Astrocyte of the spinal cord (primary cell): Measurements from ENCODE around the gene CTSV.
"Not testable (repeated sequence)": the region's sequence is repeated elsewhere in the genome, so short reads cannot be mapped to it uniquely, and the experiment has no call there.

Source experiments
- DNase-seq: peaks from one replicate; pipeline ENCODE4 v3.0.0; 2011; ENCODE audit warnings: low read depth, low spot score
- H3K4me3 ChIP-seq: 2 replicates; pipeline ENCODE4 v1.5.1; 2011; ENCODE audit warnings: low read depth, mild to moderate bottlenecking, low read length, moderate library complexity
- in situ Hi-C: cut with HindIII; loops from 2 replicates; pipeline ENCODE4 v1.10.0; 2017; ENCODE audit warnings: low sequenced_read_pairs
- TF ChIP-seq, protein P1 (sequence below): IDR thresholded peaks from 2 replicates; pipeline ENCODE4 v1.5.1; 2012; ENCODE audit warnings: low read depth, mild to moderate bottlenecking, low read length, inconsistent platforms

The CTSV gene

DNA sequence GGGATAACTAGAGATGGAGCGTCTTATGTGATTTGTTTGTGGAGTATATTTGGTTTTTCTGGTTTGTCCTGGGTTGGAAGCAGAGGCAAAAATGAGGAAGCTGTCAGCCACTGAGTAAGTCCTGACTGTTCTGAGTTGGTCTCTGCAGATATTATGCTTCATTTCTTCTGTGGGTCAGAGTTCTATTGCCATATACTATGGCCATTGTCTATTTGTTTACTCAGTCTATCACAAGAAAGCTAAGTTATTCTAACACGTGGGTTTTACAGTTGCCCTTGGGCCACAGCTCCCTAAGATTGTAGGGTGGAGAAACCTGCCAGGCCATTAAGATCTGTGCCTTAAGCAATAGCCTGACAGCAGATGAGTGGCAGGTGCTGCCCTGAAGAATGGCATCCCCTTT, 3.0 kb upstream of the CTSV start:
- in situ Hi-C loops: no loop called here
- no peak for DNase-seq
- TF ChIP-seq, protein P1, sequence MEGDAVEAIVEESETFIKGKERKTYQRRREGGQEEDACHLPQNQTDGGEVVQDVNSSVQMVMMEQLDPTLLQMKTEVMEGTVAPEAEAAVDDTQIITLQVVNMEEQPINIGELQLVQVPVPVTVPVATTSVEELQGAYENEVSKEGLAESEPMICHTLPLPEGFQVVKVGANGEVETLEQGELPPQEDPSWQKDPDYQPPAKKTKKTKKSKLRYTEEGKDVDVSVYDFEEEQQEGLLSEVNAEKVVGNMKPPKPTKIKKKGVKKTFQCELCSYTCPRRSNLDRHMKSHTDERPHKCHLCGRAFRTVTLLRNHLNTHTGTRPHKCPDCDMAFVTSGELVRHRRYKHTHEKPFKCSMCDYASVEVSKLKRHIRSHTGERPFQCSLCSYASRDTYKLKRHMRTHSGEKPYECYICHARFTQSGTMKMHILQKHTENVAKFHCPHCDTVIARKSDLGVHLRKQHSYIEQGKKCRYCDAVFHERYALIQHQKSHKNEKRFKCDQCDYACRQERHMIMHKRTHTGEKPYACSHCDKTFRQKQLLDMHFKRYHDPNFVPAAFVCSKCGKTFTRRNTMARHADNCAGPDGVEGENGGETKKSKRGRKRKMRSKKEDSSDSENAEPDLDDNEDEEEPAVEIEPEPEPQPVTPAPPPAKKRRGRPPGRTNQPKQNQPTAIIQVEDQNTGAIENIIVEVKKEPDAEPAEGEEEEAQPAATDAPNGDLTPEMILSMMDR: no peak
- H3K4me3 ChIP-seq: no peak overlapping the region

DNA sequence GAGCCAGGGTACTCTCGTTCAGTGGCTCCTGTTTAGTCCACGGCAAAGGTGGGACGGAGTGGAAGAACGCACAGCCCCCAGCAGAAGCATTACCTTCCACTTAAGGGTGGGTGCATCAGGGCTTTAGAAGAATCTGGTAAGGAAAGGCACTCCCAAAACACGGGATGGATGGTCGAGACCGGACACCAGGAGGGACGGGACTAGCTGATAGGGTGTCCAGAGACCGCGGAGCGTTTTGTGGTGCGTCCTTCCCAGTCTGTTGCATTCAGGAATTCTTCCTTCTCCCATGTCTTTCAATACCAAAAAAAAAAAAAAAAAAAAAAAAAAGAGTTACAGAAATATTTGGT, 545 bp upstream of the CTSV start:
- peak; percentile 53 for DNase-seq
- TF ChIP-seq, protein P1: no peak
- in situ Hi-C loops: no loop called here
- peak overlapping the region; percentile 54 for H3K4me3 ChIP-seq

DNA sequence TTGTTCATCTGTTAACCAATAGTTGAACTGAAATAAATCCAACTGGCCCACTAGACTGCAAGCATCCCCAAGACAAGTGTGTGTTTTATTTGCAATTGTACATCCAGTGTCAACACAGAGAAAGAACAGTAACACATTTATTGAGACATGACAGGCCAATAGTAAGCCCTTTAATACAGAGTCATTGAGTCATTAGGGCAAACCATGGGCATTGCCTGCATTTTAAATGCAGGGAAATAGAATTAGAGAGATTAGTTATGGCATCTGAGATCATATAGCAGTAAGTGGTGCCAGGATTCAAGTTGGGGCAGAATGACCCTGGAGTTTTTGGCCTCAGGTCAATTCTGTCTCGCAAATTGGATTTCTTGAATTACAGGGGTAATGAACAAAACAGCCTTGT, 15.4 kb downstream of the CTSV start:
- DNase-seq, H3K4me3 ChIP-seq, in situ Hi-C loops: not testable (repeated sequence)

DNA sequence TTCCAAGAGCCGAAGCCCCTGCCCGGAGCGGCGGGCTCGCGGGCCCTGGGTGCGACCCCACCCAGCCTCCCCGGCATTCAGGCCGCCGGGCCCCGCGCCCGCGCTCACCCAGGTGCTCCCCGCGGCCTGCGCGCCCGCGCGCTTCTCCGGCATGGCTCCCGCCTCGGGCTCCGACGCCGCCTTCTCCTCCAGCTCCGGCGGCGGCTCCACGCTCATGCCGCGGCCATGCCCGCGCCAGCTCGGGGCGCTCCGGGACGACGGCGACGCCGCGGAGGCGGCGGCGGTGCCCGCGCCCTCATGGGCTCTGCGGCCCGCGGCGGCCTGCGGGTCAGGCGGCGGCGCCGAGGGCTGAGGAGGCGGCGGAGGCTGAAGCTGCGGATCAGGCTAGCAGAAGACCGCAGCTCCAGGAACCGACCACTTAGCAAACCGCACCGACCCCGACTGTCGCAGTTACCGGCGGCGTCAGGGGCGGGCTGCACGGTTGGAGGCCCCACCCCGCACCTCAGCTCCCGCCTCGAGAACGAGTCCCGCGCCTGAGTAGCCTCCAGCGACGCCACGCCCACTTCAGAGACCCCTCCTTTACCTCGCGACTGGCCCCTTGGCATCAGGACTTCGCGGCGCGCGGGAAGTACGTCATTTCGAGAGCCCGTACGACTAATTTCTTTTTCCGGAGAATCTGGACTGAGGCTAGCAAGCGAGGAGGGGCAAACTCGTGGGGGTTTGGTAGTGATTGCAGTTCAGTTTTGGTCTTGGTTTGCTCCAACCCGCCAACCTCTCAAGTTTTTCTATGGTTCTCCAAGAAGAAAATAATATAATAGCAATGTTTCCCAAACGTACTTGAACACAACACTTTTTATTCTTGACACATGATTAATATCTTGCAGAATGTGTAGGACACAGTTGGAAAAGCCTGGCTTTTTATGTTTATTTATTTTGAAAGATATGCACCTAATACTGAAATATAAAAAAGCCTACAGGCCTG, 25.5 kb downstream of the CTSV start:
- in situ Hi-C loops: not testable (repeated sequence)
- peak; percentile 67 for DNase-seq
- H3K4me3 ChIP-seq: peak overlapping the region; percentile 56

DNA sequence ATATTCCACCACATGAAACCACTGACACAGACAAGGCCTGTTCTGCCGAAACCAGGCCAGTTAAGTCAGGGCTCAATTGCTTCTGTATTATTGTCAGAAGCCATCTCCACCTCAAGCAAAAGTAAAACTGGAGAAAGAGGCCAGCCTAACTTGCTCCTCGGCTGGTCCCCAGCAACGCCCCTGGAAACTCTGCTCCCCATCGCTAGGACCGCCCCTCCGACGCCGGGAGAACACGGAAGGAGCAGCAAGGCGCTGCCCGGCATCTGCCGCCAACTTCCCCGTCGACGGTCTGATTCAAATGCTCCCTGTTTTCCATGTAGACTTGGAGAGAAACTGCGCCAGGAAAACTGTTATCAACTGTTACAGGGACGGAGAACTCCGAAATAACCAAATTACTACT, 26.3 kb downstream of the CTSV start:
- peak; percentile 9 for DNase-seq
- H3K4me3 ChIP-seq: peak overlapping the region; percentile 47
- in situ Hi-C loops: not testable (repeated sequence)

DNA sequence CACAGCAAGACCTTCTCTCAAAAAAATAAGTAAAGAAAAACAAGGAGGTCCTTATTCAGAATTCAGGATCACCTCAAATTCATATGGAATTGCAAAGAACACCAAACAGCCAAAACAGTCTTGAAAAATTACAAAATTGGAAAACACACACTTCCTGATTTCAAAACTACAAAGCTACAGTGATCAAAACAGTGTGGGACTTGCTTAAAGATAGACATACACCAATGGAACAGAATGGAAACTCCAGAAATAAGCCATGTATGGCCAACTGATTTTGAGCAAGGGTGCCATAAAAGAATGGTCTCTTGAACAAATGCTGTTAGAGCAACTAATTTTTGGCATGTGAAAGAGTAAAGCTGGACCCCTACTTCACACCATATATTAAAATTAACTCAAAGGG, 36.7 kb downstream of the CTSV start:
- in situ Hi-C loops, H3K4me3 ChIP-seq, DNase-seq: not testable (repeated sequence)

DNA sequence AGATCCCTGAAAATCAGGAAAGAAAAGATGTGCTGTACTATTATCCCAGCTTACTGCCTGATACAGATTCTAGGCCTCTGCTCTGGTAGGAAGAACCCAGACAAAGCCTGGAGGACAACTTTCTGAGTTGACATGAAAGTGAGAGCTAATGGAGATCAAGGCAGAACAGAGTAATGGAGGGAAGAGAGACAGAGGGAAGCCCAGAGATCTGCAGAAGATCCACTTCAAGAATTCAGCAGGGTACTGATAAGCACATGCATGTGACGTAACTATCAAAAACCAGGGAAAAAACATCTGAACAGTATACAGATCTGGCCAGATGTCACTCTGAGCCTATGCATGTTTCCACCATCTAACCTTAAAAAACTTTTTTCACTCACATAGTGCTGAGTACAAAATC, 37.6 kb downstream of the CTSV start:
- H3K4me3 ChIP-seq, DNase-seq, in situ Hi-C loops: not testable (repeated sequence)

DNA sequence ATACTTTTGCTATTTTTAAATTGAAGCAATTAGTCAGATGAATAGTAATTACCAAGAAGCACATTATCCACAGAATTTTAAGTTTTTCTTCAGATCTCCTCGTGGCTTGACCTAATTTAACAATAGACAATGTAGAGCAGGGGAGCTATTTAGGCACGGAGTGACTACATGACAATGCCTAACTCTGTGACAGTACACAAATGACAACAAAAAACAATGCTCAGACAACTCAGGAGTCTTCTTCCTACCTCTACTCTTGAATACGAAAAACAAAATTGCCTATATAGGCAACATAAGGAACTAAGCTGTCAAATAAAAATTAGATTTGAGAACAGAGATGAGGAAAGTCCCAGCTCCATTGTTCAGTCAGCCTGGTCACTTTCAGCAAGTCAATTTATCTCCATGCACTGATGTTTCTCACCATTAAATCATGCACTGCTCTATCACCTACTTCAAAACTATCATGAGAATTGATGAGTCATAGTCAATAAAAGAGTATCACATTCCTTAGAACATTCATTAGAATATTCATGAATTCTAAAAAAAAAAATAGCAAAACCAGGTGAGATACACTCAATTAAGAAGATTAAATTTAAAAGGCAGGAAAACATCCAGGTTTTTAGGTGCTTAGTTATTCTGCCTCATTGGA, 38.7 kb downstream of the CTSV start:
- DNase-seq, H3K4me3 ChIP-seq, in situ Hi-C loops: not testable (repeated sequence)

DNA sequence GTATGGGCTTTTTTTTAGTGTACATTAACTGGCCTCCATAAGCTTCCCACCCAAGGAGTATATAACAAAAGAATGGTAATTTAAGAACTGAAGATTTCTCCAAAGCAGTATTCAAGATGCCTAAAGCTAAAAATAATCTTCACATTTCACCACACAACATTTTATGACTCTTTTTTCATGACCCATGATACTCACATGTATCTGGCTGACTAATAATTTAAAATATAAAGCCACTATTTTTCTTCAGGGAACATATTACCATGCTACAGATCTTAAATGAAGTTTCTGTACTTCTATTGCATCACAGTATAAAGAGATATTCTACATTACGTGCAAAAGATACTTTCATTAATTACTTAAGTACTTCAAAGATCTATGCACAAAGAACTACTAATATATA, 39.2 kb downstream of the CTSV start:
- in situ Hi-C loops, H3K4me3 ChIP-seq, DNase-seq: not testable (repeated sequence)

DNA sequence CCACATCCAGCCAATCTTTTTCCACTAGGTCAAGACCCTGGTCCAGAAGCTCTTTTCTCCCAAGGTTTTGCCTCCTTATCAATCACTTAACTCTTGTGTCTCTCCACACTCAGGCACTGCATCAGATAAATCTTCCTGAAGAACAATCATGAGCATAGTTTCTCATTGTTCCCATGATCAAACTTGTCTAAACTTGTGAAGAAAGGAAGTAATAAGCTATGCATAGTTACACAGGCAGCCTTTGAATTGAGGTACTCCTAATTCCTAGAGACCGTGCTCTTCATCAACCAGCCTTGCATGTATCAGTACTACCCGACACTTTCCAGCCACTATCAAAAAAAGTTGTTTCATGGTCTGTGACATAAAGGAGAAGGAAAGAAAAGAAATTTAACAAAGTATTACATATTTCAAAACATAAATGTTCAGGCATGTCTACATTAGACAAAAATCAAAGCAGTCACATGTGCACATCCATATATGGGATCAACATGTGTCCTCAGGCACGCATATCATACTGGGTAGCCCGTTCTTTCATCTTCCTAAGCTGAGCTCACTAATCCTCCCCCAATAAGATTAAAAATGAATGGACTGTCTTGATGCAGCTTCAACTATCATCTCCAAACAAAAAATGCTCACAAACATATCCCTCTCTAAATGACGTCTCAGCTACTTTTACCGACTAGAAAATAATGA, 41.8 kb downstream of the CTSV start:
- in situ Hi-C loops, DNase-seq: not testable (repeated sequence)

DNA sequence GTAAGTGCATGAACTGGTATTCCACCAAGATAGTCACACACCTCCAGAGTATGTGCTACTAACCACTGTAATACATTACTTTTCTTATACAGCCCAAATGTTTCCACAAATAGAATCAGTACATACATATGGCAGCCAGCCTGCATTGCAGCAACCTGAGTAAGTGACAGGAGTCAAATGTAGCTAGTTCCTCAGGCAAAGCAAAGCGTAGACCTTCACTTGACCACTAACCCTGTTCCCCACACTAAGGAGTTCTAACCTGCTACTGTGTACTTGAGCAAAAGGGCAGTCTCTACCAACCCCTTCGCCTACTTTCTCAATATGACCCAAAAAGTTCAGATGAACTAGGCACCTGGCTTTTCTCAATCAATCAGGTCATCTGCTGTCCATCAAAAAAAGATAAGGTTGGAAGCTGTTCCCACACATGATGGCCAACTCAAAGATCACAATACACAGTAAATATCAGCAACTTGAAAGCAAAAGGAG, 44.4 kb downstream of the CTSV start:
- H3K4me3 ChIP-seq, DNase-seq, in situ Hi-C loops: not testable (repeated sequence)

More for the DNA sequence above, 41.8 kb downstream of the CTSV start:
- not testable (repeated sequence) for H3K4me3 ChIP-seq

DNA sequence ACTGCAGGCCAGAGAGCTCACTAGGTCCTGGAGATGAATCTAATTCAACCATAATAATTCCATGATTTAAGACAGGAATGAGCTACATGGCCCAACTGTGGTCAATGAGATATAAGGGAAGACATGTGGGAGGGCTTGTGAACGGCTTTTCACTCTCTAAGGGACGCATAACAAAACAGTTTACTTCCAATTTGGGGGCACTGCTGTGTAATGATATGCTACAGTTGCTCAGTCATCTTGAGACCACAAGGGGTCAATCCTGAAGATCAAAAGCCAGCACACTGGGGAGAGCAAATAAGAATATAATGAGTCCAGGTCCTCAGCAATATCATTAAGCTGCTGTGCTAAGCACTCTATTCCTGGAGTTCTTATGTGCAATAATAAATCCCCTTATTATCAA, 46.6 kb downstream of the CTSV start:
- DNase-seq, H3K4me3 ChIP-seq, in situ Hi-C loops: not testable (repeated sequence)

DNA sequence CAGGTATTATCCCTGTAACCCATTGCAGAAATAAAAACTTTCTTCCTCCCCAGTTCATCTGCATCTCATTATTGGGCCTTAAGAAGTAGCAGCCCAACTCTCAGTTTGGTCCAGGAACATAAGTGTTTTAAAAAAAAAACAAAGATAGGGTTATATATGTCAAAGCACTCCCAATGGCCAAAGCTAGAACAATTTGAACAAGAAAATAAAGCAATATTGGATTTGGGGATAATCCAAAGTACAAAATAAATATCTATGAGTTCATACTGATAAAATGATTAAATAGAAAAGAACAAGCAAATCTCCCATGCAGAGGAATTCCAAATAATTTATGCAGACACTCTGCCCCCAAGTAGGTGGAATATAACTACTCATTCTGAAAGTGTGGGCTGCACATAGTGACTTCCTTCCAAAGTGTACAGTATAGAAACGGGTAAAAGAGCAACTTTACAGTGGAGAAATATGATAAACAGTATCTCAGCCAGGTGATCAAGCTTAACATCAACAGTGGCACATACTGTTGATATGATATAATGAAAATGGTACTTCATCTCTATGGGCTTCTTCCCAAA, 49.1 kb downstream of the CTSV start:
- in situ Hi-C loops, DNase-seq, H3K4me3 ChIP-seq: not testable (repeated sequence)

DNA sequence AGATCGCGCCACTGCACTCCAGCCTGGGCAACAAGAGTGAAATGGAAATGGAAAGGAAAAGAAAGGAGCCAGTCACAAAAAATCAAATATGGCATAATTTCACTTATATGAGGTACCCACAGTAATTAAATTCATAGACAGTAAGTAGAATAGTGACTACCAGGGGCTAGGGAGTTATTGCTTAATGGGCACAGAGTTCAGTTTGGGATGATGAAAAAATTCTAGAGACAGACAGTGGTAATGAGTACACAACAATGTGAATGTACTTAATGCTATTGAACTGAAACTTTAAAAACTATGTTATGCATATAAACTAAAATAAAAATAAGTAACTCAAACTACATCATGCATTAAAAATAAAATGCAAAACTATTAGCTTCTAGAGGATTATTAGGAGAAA, 54.1 kb downstream of the CTSV start:
- DNase-seq, in situ Hi-C loops, H3K4me3 ChIP-seq: not testable (repeated sequence)
